ENCODE data around the gene QDPR. TPM values are rescaled to one million over a fixed set of nuclear protein-coding genes. Genes with fewer than 3 reads are reported as not detected.
"Not testable (repeated sequence)": the region's sequence is repeated elsewhere in the genome, so short reads cannot be mapped to it uniquely, and the experiment has no call there.

QDPR gene
- total RNA-seq, 1 donor from 2014 or later = 52.4 TPM

DNA sequence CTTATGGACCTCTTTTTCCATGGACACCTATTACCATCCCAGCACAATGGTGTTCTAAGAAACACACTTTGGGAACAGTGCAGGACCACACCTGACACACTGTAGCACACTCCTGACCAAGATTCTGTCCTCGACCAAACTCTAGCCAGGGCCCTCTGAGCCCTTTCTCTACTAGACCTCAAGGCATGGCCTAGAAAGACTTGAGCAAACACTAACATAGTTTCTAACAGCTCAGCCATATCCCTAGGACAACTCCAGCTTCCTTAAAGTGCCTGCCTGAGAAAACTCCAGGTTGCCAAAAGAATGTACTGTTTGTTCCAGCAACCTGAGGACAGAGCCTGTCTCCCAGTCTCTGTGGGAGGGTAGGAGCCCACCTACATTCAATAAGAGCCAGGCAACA is 48.3 kb downstream of the QDPR start:
- Mint-ChIP-seq H3K4me3 (no peak overlapping the region), H3K27me3 (no peaks in the 10 kb centered on the region), H3K27ac (no peak overlapping the region), H3K36me3 (no peaks in the 10 kb centered on the region), H3K9me3 (no peaks in the 10 kb centered on the region), H3K4me1 (ENCODE audit: unreplicated experiment) (peaks cover 7% of the 10 kb centered on the region)
- TF ChIP-seq, protein P1, sequence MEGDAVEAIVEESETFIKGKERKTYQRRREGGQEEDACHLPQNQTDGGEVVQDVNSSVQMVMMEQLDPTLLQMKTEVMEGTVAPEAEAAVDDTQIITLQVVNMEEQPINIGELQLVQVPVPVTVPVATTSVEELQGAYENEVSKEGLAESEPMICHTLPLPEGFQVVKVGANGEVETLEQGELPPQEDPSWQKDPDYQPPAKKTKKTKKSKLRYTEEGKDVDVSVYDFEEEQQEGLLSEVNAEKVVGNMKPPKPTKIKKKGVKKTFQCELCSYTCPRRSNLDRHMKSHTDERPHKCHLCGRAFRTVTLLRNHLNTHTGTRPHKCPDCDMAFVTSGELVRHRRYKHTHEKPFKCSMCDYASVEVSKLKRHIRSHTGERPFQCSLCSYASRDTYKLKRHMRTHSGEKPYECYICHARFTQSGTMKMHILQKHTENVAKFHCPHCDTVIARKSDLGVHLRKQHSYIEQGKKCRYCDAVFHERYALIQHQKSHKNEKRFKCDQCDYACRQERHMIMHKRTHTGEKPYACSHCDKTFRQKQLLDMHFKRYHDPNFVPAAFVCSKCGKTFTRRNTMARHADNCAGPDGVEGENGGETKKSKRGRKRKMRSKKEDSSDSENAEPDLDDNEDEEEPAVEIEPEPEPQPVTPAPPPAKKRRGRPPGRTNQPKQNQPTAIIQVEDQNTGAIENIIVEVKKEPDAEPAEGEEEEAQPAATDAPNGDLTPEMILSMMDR (conservative IDR thresholded peaks at IDR 0.05) = no peak
- no peak for DNase-seq (ENCODE audit: extremely low spot score, unreplicated experiment)

DNA sequence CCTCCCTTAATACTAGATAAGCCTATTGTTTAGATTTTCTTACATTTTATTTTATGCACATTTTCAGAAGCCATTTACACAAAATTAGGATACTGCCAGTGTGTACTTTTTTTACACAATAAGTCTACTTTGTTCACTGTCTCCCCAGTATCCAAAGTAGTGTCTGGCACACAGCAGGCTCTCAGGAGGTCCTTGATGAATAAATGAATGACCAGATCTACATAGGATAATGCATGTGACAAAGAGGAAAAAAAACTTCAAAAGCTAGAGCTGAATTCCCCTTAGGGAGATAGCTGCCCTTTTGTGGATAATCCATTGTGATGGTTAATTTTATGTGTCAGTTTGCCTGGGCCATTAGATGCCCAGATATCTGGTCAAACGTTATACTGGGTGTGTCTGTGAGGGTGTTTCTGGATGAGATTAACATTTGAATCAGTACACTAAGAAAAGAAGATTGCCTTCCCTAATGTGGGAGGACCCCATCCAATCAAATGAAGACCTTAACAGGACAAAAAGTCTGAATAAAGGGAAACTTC is 61.6 kb downstream of the QDPR start:
- Mint-ChIP-seq H3K9me3 (peaks cover 3% of the 10 kb centered on the region), H3K4me3 (no peak overlapping the region), H3K27me3 (peaks cover 5% of the 10 kb centered on the region), H3K27ac (no peak overlapping the region), H3K4me1 (ENCODE audit: unreplicated experiment) (no peaks in the 10 kb centered on the region), H3K36me3 (no peaks in the 10 kb centered on the region)
- DNase-seq (ENCODE audit: extremely low spot score, unreplicated experiment) = no peak
- TF ChIP-seq, protein P1 (conservative IDR thresholded peaks at IDR 0.05) = no peak

- Mint-ChIP-seq H3K9me3 (no peaks in the 10 kb centered on the region), H3K36me3 (no peaks in the 10 kb centered on the region), H3K4me3 (no peak overlapping the region), H3K27ac (no peak overlapping the region), H3K27me3 (peaks cover 5% of the 10 kb centered on the region), H3K4me1 (ENCODE audit: unreplicated experiment) (no peaks in the 10 kb centered on the region)
- DNase-seq (ENCODE audit: extremely low spot score, unreplicated experiment) = no peak
- TF ChIP-seq, protein P1 (conservative IDR thresholded peaks at IDR 0.05) = no peak
Observed at GRCh38 chr4:17448689-17449088, 63.2 kb downstream of the QDPR start.

DNA sequence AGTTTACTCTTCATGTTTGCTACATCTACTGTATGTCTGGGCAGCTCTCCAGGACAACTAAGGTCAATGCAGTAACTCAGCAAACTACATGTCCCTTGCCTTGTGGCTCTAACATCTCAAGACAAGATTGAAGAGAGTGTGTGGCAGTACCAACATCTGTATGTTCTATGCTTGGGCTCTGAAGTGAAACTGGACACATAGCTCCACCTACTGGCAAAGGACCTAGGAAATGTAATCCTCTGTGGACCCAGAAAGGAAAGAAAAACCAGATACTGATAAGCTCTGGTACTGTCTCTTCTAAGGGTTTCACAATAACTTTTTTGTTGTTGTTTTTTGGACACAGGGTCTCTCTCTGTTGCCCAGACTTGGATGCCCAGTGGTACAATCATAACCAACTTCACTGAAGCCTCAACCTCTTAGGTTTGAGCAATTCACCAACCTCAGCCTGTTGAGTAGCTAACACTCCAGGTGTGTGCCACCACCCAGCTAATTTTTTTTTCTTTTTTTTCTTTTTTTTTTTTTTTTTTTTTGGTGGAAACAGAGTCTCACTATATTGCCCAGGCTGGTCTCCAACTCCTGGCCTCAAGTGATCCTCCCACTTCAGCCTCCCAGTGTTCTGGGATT is 64.1 kb downstream of the QDPR start:
- no peaks in the 10 kb centered on the region for H3K9me3 Mint-ChIP-seq
- no peaks in the 10 kb centered on the region for H3K4me1 Mint-ChIP-seq (ENCODE audit: unreplicated experiment)
- H3K27me3 Mint-ChIP-seq = peaks cover 5% of the 10 kb centered on the region
- no peaks in the 10 kb centered on the region for H3K36me3 Mint-ChIP-seq
- no peak overlapping the region for H3K27ac Mint-ChIP-seq
- no peak for DNase-seq (ENCODE audit: extremely low spot score, unreplicated experiment)
- H3K4me3 Mint-ChIP-seq = no peak overlapping the region
- TF ChIP-seq, protein P1 (conservative IDR thresholded peaks at IDR 0.05) = peak; percentile 84

- Mint-ChIP-seq H3K4me3 (no peak overlapping the region), H3K36me3 (no peaks in the 10 kb centered on the region), H3K4me1 (ENCODE audit: unreplicated experiment) (no peaks in the 10 kb centered on the region), H3K27me3 (peaks cover 5% of the 10 kb centered on the region), H3K27ac (no peak overlapping the region), H3K9me3 (no peaks in the 10 kb centered on the region)
- TF ChIP-seq, protein P1 (conservative IDR thresholded peaks at IDR 0.05) = no peak
- DNase-seq (ENCODE audit: extremely low spot score, unreplicated experiment) = no peak
Observed at GRCh38 chr4:17447056-17447455, 64.8 kb downstream of the QDPR start.

GRCh38 chr4:17442477-17442876 is 69.4 kb downstream of the QDPR start:
- not testable (repeated sequence) for H3K4me3 Mint-ChIP-seq; H3K36me3 Mint-ChIP-seq; H3K27me3 Mint-ChIP-seq; H3K4me1 Mint-ChIP-seq (ENCODE audit: unreplicated experiment); H3K27ac Mint-ChIP-seq; DNase-seq (ENCODE audit: extremely low spot score, unreplicated experiment); H3K9me3 Mint-ChIP-seq
